NCI-H82 treated with DMSO at 0.1 percent for 48 hours (cell line): ENCODE results near the gene GNAI3.
A peak's percentile ranks its signal among the peaks of the same experiment; 100 is the strongest.

Experiments used
- DNase-seq: peaks from one replicate; lab custom pipeline; 2025; ENCODE audit not compliant: unreplicated experiment; lab: John Stamatoyannopoulos, UW

GNAI3 gene

DNA sequence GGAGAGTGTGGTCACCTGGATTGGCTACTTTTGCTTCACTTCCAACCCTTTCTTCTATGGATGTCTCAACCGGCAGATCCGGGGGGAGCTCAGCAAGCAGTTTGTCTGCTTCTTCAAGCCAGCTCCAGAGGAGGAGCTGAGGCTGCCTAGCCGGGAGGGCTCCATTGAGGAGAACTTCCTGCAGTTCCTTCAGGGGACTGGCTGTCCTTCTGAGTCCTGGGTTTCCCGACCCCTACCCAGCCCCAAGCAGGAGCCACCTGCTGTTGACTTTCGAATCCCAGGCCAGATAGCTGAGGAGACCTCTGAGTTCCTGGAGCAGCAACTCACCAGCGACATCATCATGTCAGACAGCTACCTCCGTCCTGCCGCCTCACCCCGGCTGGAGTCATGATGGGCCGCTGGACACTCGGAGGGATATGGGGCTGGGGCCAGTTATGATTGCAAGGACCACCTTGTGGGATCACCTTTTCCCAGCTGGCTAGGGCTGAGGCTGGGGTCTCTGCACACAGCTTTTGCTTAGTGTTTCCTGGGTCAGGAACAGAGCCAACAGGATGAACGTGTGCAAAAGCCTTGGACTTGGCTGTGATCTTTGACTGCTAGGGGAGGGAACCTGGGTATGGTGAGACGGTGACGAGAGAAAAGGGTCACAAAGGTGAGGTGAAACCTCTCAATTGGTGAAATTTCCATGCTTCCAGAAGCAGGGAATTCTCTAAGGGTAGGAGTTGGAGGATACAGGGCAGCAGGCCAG, 4.3 kb upstream of the GNAI3 start:
- no peak for DNase-seq

DNA sequence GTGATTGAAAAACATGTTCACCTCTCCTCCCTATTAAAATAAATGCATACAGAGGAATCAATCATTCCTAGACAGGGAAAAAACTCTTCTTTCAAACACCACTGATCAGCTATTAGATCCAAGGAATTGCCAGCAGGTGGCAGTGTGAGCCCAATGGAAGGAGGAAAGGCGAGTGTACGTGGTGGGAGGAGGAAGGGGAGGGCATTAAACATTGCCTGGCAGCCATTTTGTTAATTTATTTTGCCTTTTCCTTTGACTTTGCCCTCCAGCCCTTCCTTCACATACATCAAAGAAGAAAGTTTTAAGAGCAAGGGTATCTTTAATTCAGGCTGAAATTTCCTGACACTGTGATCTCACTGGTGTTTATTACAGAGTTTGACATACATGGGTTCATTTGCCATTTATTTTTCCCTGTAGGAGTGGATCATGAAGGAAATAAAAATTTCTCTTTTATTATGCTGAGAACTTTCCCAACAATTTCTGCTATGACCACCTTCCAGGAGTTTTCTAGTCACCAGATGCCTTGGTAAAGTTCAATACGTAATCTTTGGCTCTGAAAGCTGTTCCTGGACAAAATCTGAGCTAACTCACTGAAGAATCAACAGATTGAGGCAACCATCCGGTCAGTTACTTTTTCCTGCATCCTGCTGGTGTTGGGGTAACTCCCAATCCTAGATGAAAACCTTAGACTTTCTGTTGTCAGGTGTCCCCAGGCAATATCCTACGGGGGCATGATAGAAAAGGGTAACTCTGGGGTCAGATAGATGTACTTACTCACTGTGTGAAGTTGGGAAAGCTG, 1.9 kb upstream of the GNAI3 start:
- peak; percentile 89 for DNase-seq

DNA sequence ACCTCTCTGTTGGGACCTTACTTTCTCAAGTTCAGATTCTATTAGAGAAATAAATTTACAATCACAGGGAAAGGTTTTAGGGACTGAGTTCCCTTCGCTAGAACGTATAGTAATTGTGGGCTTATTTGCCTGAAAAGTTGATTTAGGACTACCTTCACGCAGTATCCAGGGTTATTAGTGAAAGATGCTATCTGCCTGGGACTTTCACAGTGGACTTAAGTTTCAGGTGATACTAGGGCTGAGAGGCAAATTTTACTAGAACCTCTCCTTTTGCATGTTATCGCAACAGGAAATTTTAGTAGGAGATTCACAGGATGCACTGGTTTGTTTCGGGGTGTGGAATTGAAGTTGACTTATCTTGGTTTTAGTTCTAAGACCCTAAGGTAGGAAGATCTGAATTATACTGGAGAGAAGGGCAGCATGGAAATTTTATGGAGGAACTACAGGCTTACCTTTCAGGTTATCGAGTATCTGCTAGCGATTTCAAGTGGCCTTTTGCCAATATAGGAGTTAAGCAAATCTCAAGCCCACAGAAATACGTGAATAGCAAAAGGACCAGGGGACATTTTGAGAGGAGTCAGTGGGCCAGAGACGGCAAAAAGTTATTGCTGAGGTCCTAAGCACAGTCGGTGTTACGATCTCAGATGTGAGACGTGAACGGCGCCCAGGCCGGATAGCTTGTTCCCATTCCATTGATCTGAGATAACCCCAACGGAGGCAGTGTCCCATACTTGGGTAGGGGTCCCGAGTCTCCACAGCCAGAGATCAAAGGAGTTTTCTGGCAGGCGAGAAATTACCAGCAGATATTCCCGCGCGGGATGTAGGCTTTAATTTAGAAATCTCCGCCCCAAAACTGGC, 723 bp upstream of the GNAI3 start:
- no peak for DNase-seq

DNA sequence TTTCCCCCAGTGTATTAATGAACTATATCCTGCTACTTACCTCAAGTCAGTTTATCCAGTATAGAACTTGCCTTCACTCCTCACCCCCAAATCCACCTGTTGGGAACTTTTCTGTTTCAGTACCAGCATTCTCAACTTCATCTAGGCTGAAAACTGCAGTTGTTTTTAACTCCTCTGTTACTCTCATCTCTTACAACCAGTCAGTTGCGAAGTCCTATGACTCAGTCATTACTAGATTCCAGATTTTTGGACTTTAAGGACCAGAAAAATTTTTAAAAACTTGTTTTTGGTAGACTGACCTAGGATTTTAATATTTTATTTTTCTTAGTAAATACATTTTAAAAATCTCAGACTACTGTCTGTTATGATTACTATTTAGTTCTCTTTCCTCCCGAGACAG, 8.1 kb downstream of the GNAI3 start:
- no peak for DNase-seq

DNA sequence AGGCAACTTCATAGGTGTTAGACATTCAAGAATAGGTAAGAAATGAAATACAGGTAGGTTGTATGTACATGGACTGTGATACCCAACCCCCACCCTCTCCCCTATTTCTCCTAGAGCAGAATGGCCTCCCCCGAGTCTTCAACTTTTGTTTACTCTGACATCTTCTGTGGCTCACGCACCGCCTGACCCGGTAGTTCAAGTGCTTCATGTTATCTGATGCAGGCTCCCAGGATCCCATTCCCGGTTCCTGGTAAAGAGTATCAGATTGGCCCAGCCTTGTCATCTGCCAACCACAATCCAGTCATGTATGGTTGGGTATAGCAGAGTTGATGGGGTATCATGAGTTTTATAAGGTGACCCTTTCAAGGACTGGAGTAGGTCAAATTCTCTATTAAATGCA, 9.1 kb downstream of the GNAI3 start:
- DNase-seq = no peak

DNA sequence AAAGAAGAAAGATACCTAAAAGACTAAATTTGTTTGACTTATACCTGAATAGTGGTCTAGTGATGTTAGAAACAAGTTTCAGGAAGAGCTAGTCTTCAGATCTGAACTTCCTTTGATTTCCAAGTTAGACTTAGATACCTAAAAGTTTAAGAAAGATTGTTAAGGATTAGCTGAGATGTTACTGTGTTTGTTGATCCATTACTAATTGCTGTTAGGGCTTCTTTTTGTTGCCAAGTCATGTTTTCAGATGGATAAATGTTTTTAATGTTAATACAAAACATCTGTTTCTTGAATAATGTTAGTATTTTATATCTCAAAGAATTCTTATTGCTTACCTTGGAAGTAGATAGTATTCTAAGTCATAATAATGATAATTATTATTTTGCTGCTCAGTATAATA, 11.6 kb downstream of the GNAI3 start:
- no peak for DNase-seq

DNA sequence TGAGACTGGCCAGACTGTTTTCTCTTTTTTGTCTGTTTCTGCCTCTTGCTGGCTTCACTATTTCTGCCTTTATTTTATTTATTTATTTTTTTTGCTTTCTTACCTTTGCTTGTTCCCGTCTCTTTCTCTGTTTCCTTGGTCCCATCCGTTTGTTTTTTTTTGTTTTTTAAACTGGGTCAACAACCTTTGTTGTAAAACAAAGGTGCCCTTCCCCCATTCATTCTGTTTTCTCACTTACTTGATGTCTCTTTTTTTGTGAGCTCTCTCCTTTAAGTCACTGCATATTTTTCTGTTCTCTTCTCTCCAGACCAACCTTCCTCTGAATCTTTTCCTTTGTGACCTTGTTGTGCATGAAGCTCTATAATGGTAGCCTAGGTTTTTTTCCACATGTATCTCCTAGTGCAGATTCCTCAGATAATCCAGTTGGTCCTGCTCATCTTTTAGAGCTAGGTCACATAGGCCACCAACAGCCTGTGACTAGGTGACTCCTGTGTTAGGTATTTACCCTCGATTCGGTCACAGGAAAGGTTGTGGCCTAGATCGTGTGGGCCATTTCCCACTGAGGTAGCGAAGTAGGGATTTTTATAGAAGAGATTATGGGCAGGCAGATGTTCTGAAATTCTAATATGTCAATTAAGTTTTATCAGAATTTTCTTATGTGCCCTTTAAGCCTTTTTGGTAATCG, 15.9 kb downstream of the GNAI3 start:
- DNase-seq = no peak

DNA sequence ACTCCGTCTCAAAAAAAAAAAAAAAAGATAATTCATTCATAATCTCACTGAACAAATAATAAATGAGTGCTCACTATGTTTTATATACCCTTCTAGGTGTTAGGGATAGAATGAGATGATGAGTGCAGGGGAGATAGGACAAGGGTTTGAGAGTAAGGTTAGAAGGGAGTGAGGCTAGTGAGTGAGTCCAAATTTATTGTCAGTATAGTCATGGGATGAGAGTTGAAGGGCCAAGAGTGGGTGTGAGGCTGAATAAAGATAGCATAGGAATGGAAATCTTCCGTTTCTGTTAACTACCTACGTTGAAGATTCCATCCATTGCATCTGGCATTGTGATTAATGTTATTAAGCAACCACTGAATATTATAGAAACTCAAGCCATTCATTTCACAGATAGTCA, 16.8 kb downstream of the GNAI3 start:
- no peak for DNase-seq

DNA sequence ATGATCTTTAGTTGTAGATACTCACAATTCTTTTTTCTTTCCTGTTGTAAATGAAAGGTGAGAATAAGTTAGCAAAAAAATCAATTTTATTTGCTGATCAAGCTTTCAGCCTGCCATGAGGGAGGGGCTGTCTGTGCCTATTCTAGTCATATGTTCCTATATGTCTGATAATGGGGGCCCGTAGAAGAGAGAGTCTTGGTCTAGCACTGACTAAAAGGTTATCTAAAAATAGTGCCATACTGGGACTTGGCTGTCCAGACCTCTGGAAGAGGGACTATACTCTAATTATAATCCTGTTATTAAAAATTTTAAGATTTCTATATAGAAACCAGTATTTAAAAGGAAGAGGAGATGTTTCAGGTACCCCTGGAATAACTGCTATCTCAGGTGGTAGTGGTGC, 18.6 kb downstream of the GNAI3 start:
- DNase-seq = no peak

DNA sequence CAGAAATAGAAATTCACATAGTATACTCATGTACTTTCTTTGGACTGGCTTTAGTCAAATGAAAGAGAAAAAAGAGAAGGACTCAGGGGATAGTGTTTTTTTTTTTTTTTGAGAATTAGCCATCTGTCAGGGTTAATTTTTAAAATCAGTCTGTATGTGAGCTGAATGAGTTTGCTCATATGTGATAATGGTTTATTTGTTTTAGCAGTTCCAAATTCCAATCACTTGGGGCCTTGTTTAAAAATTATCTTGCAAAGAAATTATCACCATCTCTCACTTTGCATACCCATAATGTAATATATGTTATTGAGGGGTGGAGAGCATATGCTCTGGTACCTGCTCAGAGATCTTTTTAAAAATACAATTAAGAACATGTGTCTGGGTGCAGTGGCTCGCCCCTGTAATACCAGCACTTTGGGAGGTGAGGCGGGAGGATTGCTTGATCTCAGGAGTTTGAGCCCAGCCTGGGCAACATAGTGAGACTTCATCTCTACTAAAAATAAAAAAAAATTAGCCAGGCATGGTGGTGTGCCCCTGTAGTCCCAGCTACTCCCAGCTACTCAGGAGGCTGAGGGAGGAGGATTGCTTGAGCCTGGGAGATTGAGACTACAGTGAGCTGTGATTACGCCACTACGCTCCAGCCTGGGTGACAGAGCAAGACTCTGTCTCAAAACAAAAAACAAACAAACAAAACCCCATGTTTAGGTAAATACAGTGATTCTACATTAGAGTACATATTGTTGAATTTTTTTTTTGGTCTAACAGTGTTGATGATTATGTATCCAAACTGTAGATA, 19.7 kb downstream of the GNAI3 start:
- DNase-seq = no peak

DNA sequence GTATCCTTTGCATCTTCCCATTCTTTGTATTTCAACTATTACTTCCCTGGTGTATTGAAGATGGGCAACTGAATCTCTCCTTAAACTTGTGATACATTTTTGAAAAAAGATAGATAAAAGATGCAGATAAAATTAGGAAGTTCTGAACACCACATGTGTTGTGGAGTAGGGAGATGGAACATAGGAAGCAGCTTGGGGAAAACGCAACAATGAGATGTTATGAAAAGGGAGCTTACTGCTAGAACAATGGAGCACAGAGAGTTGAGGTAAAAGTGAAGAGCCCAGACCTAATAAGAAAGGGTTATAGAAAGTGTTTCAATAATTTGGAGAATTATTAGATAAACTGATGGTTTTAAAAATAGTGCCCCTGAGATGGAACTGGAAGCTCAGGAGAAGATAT, 20.9 kb downstream of the GNAI3 start:
- DNase-seq = no peak

DNA sequence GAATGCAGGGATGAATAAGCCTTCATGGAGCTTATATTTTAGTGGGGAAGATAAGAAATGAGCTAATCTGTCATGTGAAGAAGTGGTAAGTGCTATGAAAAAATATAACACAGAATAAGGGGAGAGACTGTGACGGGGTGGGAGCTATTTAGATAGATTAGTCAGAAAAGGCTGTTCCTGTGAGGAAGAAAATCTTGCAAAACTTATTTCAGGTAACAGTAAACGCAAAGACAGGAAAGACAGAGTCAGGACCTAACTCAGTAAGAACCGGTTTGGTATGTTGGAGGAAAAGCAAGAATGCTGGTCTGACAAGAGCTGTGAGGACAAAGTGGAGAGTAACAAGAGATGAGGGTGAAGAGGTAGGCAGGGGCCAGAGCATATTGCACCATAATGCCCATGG, 22.0 kb downstream of the GNAI3 start:
- no peak for DNase-seq

DNA sequence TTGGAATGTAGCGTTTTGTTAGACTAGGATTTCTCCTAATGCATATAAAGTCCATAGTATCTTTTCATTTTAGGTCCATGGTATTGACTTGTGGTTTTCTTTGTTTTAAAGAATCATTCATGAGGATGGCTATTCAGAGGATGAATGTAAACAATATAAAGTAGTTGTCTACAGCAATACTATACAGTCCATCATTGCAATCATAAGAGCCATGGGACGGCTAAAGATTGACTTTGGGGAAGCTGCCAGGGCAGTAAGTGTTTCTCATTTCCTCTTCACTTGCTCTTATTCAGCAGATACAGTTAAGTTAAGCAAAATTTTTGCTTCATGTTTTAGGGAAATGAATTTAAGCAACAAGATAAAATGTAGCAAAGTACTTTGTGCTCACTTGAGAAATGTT, 25.4 kb downstream of the GNAI3 start:
- DNase-seq = no peak

DNA sequence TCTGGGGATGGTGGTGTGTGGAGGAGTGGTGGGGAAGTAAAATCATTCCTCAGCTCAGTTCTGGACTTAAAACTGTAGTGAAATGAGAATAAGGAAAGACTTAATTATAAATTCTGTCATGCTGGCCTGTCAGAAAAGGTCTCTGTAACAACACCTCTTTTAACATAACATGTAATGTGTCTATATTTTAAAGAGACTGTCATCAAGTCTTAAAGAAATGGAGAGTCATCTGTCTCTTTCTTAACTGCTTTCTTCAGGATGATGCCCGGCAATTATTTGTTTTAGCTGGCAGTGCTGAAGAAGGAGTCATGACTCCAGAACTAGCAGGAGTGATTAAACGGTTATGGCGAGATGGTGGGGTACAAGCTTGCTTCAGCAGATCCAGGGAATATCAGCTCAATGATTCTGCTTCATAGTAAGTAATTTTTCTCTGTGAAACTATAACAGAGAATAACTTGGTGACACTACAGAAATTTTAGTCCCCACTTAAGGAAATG, 30.6 kb downstream of the GNAI3 start:
- DNase-seq = no peak

DNA sequence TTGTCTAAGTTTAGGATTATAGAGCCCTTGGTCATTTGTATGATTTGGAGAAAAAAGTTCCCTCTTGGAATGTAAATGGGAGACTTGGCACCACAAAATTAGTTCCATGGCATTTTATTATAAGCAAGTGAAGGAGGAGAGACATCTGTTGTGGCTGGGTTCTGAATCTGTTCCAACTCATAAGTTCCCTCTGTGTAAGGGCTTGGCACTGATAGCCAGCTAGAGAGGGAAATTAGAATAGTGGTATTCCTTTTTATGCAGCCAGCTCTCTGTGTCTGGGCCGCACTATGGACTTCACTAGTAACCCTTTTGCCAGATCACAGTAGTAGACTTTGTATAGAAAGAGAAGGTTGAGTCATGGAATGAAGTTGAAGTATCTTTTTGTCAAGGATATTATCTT, 31.1 kb downstream of the GNAI3 start:
- DNase-seq = no peak

DNA sequence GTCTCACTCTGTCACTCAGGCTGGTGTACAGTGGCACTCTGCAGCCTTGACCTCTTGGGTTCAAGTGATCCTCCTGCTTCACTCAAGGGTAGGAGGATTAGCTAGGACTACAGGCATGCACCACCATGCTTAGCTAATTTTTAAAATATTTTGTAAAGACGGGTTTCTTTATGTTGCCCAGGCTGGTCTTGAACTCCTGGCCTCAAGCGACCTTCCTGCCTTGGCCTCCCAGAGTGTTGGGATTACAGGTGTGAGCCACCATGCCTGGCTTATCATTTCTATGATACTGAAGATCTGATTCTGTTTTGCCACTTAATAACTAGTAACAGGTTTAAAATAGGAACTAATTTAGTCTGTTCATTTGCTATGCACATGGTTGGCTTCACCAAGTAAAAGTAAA, 33.6 kb downstream of the GNAI3 start:
- DNase-seq = no peak

DNA sequence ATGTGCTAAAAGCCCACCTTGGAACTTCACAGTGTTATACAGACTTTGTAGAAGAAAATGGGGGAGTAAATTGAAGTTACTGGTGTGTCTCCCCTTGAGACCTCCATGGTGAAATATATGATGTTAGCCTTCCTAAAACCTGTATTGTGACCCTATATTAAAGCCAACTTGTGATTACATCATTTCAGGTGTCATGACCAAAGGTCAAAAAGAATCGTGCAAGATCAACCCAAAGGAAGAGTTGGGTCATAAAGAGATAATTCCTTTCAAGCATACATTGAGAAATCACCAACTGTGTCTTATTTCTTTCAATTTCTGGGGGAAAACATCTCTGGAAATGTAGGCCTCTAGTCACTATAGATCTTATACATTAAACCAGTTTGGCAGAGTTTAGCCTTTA, 36.4 kb downstream of the GNAI3 start:
- DNase-seq = no peak

DNA sequence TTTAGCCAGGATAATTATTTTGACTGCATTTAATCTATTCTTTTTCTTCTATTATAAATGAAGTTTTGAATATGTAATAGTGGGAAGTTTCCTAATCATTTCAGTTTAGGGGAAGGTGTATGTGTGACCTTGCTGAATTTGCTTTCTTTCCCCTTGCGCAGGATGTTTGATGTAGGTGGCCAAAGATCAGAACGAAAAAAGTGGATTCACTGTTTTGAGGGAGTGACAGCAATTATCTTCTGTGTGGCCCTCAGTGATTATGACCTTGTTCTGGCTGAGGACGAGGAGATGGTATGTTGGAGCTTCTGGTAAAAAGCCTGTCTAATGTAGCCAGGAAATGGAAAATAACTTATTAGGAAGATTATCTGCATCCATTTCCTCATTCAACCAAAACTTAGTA, 37.6 kb downstream of the GNAI3 start:
- DNase-seq = no peak

DNA sequence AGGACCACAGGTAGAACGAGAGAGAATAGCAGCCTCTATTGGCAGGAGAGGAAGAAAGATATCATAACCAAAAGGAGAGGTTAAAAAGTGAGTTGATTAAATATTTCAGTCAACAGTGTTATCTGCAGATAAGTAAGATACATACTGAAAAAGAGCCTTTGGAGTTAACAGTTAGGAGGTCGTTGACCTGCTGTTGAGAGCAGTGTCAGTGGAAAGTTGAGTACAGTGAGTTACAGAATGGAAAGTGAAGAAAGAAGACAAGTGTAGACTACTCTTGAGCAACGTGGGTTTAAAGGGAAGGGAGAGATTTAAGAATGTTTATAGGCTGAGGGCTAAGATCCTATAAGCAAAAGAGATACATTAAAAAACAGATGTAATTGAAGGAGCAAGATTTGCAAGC, 40.8 kb downstream of the GNAI3 start:
- DNase-seq = no peak

DNA sequence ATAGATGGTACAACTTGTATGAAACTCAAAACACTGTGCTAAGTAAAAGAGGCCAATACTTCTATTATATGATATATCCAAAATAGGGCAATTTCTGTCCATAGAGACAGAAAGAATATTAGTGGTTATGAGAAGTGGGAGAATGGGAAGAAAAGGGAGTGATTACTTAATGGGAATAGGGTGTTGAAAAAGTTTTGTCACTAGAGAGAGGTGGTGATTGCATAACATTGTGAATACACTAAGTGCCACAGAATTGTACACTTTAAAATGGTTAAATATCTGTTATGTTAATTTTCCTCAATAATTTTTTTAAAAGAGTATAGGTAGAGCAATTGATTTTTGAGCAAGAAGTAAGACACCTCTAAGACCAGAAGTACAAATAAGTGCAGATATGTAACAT, 41.3 kb downstream of the GNAI3 start:
- no peak for DNase-seq
